ENCODE data around the gene LRRC61.

DNA sequence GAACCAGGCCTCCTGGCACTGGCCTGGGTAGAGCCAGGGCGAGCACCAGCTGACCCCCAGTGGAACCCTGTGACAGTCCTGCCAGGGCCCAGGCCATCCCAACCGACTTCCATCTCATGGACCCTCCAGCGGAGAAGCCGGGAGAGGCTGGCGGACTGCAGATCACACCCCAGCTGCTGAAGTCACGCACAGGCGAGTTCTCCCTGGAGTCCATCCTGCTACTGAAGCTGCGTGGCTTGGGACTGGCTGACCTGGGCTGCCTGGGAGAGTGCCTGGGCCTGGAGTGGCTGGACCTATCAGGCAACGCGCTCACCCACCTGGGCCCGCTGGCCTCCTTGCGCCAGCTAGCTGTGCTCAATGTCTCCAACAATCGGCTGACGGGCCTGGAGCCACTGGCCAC lies 13.6 kb downstream of the LRRC61 start:
- TF ChIP-seq GATA3 (IDR thresholded peaks at IDR 0.05; ENCODE audit: low read depth, low read length): no peak
- no peak for TF ChIP-seq GATA2 (IDR thresholded peaks at IDR 0.05; ENCODE audit: low read depth, low read length)
